ENCODE data around the gene AK2.

GRCh38 chr1:32990887-32991286 lies 45.8 kb downstream of the AK2 start:
- no peak for TF ChIP-seq GABPA (IDR thresholded peaks at IDR 0.05; ENCODE audit: low read depth)
- TF ChIP-seq MXI1 (IDR thresholded peaks at IDR 0.05; ENCODE audit: low read depth, low read length): no peak
- TF ChIP-seq SPI1 (IDR thresholded peaks at IDR 0.05; ENCODE audit: borderline replicate concordance, insufficient read depth, low read depth, low read length): no peak
- no peak for TF ChIP-seq TAF1 (IDR thresholded peaks at IDR 0.05; ENCODE audit: borderline replicate concordance, low read depth, low read length)
- no peak for TF ChIP-seq YY1 (IDR thresholded peaks at IDR 0.05; ENCODE audit: low read depth, low read length)
